Cardiac muscle cell (in vitro differentiated cells and primary cell): ENCODE measurements around the gene MAP7D3. TPM values are rescaled to one million over a fixed set of nuclear protein-coding genes. Genes with fewer than 3 reads are reported as not detected.

Experiments
- DNase-seq, 2 donors: peaks; one replicate each; pipeline versions ENCODE4 v3.0.0 to v3.0.0-alpha.2; 2010 to 2017; ENCODE audit warnings: low read depth in 1 of 2, low spot score in 1 of 2
- H3K27ac ChIP-seq: fragments of 200-600 bp; sonication (generic); 2 replicates; pipeline ENCODE4 v1.5.1; 2016
- H3K27me3 ChIP-seq: fragments of 200-600 bp; sonication (generic); 2 replicates; pipeline ENCODE4 v1.6.0; 2016; ENCODE audit warnings: control low read depth
- H3K36me3 ChIP-seq: fragments of 200-600 bp; sonication (generic); 2 replicates; pipeline ENCODE4 v1.5.1; 2016; ENCODE audit warnings: control low read depth
- H3K4me1 ChIP-seq: fragments of 200-600 bp; sonication (generic); 2 replicates; pipeline ENCODE4 v1.8.1; 2017; ENCODE audit warnings: low read depth, mild to moderate bottlenecking, mixed run types
- H3K4me3 ChIP-seq: fragments of 200-600 bp; sonication (generic); 2 replicates; pipeline ENCODE4 v1.5.1; 2016; ENCODE audit warnings: mild to moderate bottlenecking
- H3K9me3 ChIP-seq: fragments of 200-600 bp; sonication (generic); 2 replicates; pipeline ENCODE4 v1.5.1; 2017; ENCODE audit warnings: low read depth, mild to moderate bottlenecking, control low read depth
- CTCF ChIP-seq: IDR thresholded peaks from 2 replicates; pipeline ENCODE4 v1.5.1; 2012; ENCODE audit warnings: low read depth, mild to moderate bottlenecking, low read length
- polyA plus RNA-seq: library from polyadenylated mRNA; unstranded; fragments of >200 nt; fragmentation: Nextera tagmentation; extraction: Ambion mirVana; gene quantifications from 2 replicates; pipeline ENCODE4 v1.2.1, GENCODE V29; 2016
- total RNA-seq: library from RNA; depleted of rRNA; stranded (reverse); fragments of >200 nt; gene quantifications from 2 replicates; pipeline ENCODE4 v1.2.3, GENCODE V29; 2016

Gene MAP7D3
- total and polyA plus RNA-seq, 2 experiments from 2014 or later, result 5.7 to 10.4 TPM

- Histone ChIP-seq H3K27ac (no peak overlapping the region), H3K9me3 (no peaks in the 10 kb centered on the region), H3K4me1 (no peaks in the 10 kb centered on the region), H3K36me3 (no peaks in the 10 kb centered on the region), H3K27me3 (no peaks in the 10 kb centered on the region), H3K4me3 (no peak overlapping the region)
- no peak for DNase-seq
- TF ChIP-seq CTCF, result no peak
Measured at GRCh38 chrX:136219893-136220292, 31.3 kb downstream of the MAP7D3 start.

- no peaks in the 10 kb centered on the region for H3K36me3 ChIP-seq
- TF ChIP-seq CTCF, result no peak
- no peaks in the 10 kb centered on the region for H3K4me1 ChIP-seq
- no peaks in the 10 kb centered on the region for H3K9me3 ChIP-seq
- no peak for DNase-seq
- H3K27me3 ChIP-seq, result no peaks in the 10 kb centered on the region
- H3K4me3 ChIP-seq, result no peak overlapping the region
- no peak overlapping the region for H3K27ac ChIP-seq
Measured at GRCh38 chrX:136215559-136215958, 35.6 kb downstream of the MAP7D3 start.

- Histone ChIP-seq H3K27ac (no peak overlapping the region), H3K27me3 (no peaks in the 10 kb centered on the region), H3K4me1 (no peaks in the 10 kb centered on the region), H3K4me3 (no peak overlapping the region), H3K36me3 (no peaks in the 10 kb centered on the region), H3K9me3 (no peaks in the 10 kb centered on the region)
- TF ChIP-seq CTCF, result no peak
- DNase-seq, result peak in 1 of 2 donors; percentile 88
Measured at GRCh38 chrX:136214551-136214950, 36.6 kb downstream of the MAP7D3 start.

GRCh38 chrX:136212557-136213111 is 38.6 kb downstream of the MAP7D3 start:
- DNase-seq, result no peak
- Histone ChIP-seq H3K27me3 (no peaks in the 10 kb centered on the region), H3K4me3 (no peak overlapping the region), H3K27ac (no peak overlapping the region), H3K9me3 (no peaks in the 10 kb centered on the region), H3K36me3 (no peaks in the 10 kb centered on the region), H3K4me1 (no peaks in the 10 kb centered on the region)
- no peak for TF ChIP-seq CTCF

- Histone ChIP-seq H3K4me3 (no peak overlapping the region), H3K9me3 (no peaks in the 10 kb centered on the region), H3K36me3 (no peaks in the 10 kb centered on the region), H3K27me3 (no peaks in the 10 kb centered on the region), H3K4me1 (no peaks in the 10 kb centered on the region), H3K27ac (no peak overlapping the region)
- DNase-seq, result no peak
- TF ChIP-seq CTCF, result no peak
Measured at GRCh38 chrX:136211766-136212556, 39.2 kb downstream of the MAP7D3 start.
